Smooth muscle cell (in vitro differentiated cells): Measurements from ENCODE around the gene ANO2. TPM values are rescaled to one million over a fixed set of nuclear protein-coding genes. Genes with fewer than 3 reads are reported as not detected.

ENCODE experiments used
- DNase-seq: peaks from one replicate; lab custom pipeline; 2025; ENCODE audit not compliant: unreplicated experiment; lab: John Stamatoyannopoulos, UW
- H2AFZ ChIP-seq: fragments of 200-600 bp; sonication (generic); 2 replicates; pipeline ENCODE4 v1.6.0; 2016; ENCODE audit warnings: antibody characterized with exemption, low read depth, mild to moderate bottlenecking
- H3F3A ChIP-seq: fragments of 200-600 bp; sonication (generic); 2 replicates; pipeline ENCODE4 v1.6.0; 2017; ENCODE audit warnings: antibody characterized with exemption, low read depth
- H3K27ac ChIP-seq: fragments of 200-600 bp; sonication (generic); 2 replicates; pipeline ENCODE4 v1.5.1; 2016; ENCODE audit warnings: low read depth, mild to moderate bottlenecking
- H3K27me3 ChIP-seq: fragments of 200-600 bp; sonication (generic); 2 replicates; pipeline ENCODE4 v1.6.1; 2016; ENCODE audit warnings: low read depth, mild to moderate bottlenecking
- H3K36me3 ChIP-seq: fragments of 200-600 bp; sonication (generic); 2 replicates; pipeline ENCODE4 v1.5.1; 2016; ENCODE audit warnings: low read depth
- H3K4me1 ChIP-seq: fragments of 200-600 bp; sonication (generic); 2 replicates; pipeline ENCODE4 v1.5.1; 2016; ENCODE audit warnings: low read depth
- H3K4me2 ChIP-seq: fragments of 200-600 bp; sonication (generic); 2 replicates; pipeline ENCODE4 v1.6.0; 2016; ENCODE audit warnings: mild to moderate bottlenecking
- H3K4me3 ChIP-seq: fragments of 200-600 bp; sonication (generic); 2 replicates; pipeline ENCODE4 v1.5.1; 2016; ENCODE audit warnings: mild to moderate bottlenecking
- H3K79me2 ChIP-seq: fragments of 200-600 bp; sonication (generic); 2 replicates; pipeline ENCODE4 v1.6.0; 2016; ENCODE audit warnings: low read depth, mild to moderate bottlenecking
- H3K9ac ChIP-seq: fragments of 200-600 bp; sonication (generic); 2 replicates; pipeline ENCODE4 v1.6.0; 2016; ENCODE audit warnings: low read depth
- H3K9me3 ChIP-seq: fragments of 200-600 bp; sonication (generic); replicated peaks from 2 replicates; pipeline ENCODE4 v1.5.1; 2016; ENCODE audit warnings: low read depth
- H4K20me1 ChIP-seq: fragments of 200-600 bp; sonication (generic); 2 replicates; pipeline ENCODE4 v1.6.0; 2016; ENCODE audit warnings: low read depth
- WGBS: methylation state at CpG from one replicate; pipeline ENCODE4 v1.1.7; 2016; ENCODE audit warnings: low lambda C conversion rate; 5-methylcytosine and 5-hydroxymethylcytosine counted together
- polyA plus RNA-seq: library from polyadenylated mRNA; unstranded; fragments of >200 nt; fragmentation: Nextera tagmentation; extraction: Ambion mirVana; gene quantifications from 2 replicates; pipeline ENCODE4 v1.2.1, GENCODE V29; 2016
- total RNA-seq: library from RNA; depleted of rRNA; stranded (reverse); fragments of >200 nt; gene quantifications from 2 replicates; pipeline ENCODE4 v1.2.3, GENCODE V29; 2014
- TF ChIP-seq, protein P1 (sequence below): fragments of 200-600 bp; sonication (generic); IDR thresholded peaks from 2 replicates; pipeline ENCODE4 v1.5.1; 2017; ENCODE audit warnings: borderline replicate concordance, mild to moderate bottlenecking, antibody characterized with exemption; ENCODE audit not compliant: insufficient read depth, poor library complexity, severe bottlenecking

Gene ANO2
- total and polyA plus RNA-seq, 2 experiments from 2014 or later: 0.18 TPM; not detected in 1

GRCh38 chr12:5656836-5657235 lies 288.2 kb downstream of the ANO2 start:
- 66% methylated on average over 4 of the region's 4 CpGs for WGBS
- Histone ChIP-seq H3K27ac (no peak overlapping the region), H3K9ac (no peak overlapping the region), H3K4me3 (no peak overlapping the region), H3K9me3 (no peaks in the 10 kb centered on the region), H3K27me3 (no peaks in the 10 kb centered on the region), H2AFZ (no peak overlapping the region), H3F3A (no peaks in the 10 kb centered on the region), H3K79me2 (no peaks in the 10 kb centered on the region), H3K4me2 (no peak overlapping the region), H3K36me3 (no peaks in the 10 kb centered on the region), H3K4me1 (no peaks in the 10 kb centered on the region), H4K20me1 (no peaks in the 10 kb centered on the region)
- TF ChIP-seq, protein P1, sequence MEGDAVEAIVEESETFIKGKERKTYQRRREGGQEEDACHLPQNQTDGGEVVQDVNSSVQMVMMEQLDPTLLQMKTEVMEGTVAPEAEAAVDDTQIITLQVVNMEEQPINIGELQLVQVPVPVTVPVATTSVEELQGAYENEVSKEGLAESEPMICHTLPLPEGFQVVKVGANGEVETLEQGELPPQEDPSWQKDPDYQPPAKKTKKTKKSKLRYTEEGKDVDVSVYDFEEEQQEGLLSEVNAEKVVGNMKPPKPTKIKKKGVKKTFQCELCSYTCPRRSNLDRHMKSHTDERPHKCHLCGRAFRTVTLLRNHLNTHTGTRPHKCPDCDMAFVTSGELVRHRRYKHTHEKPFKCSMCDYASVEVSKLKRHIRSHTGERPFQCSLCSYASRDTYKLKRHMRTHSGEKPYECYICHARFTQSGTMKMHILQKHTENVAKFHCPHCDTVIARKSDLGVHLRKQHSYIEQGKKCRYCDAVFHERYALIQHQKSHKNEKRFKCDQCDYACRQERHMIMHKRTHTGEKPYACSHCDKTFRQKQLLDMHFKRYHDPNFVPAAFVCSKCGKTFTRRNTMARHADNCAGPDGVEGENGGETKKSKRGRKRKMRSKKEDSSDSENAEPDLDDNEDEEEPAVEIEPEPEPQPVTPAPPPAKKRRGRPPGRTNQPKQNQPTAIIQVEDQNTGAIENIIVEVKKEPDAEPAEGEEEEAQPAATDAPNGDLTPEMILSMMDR: no peak
- no peak for DNase-seq

- H3K79me2 ChIP-seq: no peaks in the 10 kb centered on the region
- WGBS: 82% methylated on average over 3 of the region's 3 CpGs
- peaks cover 6% of the 10 kb centered on the region for H3K27me3 ChIP-seq
Measured at GRCh38 chr12:5655120-5655519, 289.9 kb downstream of the ANO2 start.

GRCh38 chr12:5654019-5654418 lies 291.0 kb downstream of the ANO2 start:
- Histone ChIP-seq H3K9ac (no peak overlapping the region), H3K4me2 (no peak overlapping the region), H3K27me3 (peaks cover 13% of the 10 kb centered on the region), H3K4me3 (no peak overlapping the region), H2AFZ (no peak overlapping the region), H3K9me3 (no peaks in the 10 kb centered on the region), H4K20me1 (no peaks in the 10 kb centered on the region), H3K4me1 (no peaks in the 10 kb centered on the region), H3K36me3 (no peaks in the 10 kb centered on the region), H3K27ac (no peak overlapping the region), H3F3A (no peaks in the 10 kb centered on the region), H3K79me2 (no peaks in the 10 kb centered on the region)
- DNase-seq: no peak
- TF ChIP-seq, protein P1: no peak

More at GRCh38 chr12:5655120-5655519, 289.9 kb downstream of the ANO2 start:
- H3K9me3 ChIP-seq: no peaks in the 10 kb centered on the region
- no peaks in the 10 kb centered on the region for H3F3A ChIP-seq
- H3K4me1 ChIP-seq: no peaks in the 10 kb centered on the region
- no peak overlapping the region for H3K4me2 ChIP-seq
- no peak overlapping the region for H3K4me3 ChIP-seq
- H4K20me1 ChIP-seq: no peaks in the 10 kb centered on the region
- no peaks in the 10 kb centered on the region for H3K36me3 ChIP-seq
- H3K27ac ChIP-seq: no peak overlapping the region
- no peak for DNase-seq
- no peak overlapping the region for H3K9ac ChIP-seq
- H2AFZ ChIP-seq: no peak overlapping the region
- TF ChIP-seq, protein P1: no peak

- WGBS: 77% methylated on average over 1 of the region's 1 CpG
- H3K4me2 ChIP-seq: no peak overlapping the region
- H3F3A ChIP-seq: no peaks in the 10 kb centered on the region
- H4K20me1 ChIP-seq: no peaks in the 10 kb centered on the region
- no peaks in the 10 kb centered on the region for H3K9me3 ChIP-seq
- H2AFZ ChIP-seq: no peak overlapping the region
- TF ChIP-seq, protein P1: no peak
- no peaks in the 10 kb centered on the region for H3K79me2 ChIP-seq
- no peaks in the 10 kb centered on the region for H3K36me3 ChIP-seq
- H3K27me3 ChIP-seq: peaks cover 32% of the 10 kb centered on the region
- H3K9ac ChIP-seq: no peak overlapping the region
- H3K4me3 ChIP-seq: no peak overlapping the region
- DNase-seq: no peak
- no peaks in the 10 kb centered on the region for H3K4me1 ChIP-seq
- H3K27ac ChIP-seq: no peak overlapping the region
Measured at GRCh38 chr12:5650829-5651461, 294.1 kb downstream of the ANO2 start.
